Posterior vena cava (tissue), 2 donors: ENCODE measurements around the gene ROBO4. TPM values are rescaled to one million over a fixed set of nuclear protein-coding genes. Genes with fewer than 3 reads are reported as not detected.

Experiments used
- DNase-seq: peaks from one replicate; pipeline ENCODE4 v3.0.0-alpha.2; 2020; ENCODE audit warnings: low spot score
- intact Hi-C, 2 donors: fragments of 100-400 bp; cut with DNase I; formaldehyde crosslinking; loops; one replicate each; pipeline versions ENCODE4 v1.14.1 to v1.14.2; 2022 to 2023
- total RNA-seq, 2 donors: library from RNA; stranded (reverse); fragmentation: NEBNext Ultra II Directional; extraction: Animal tissue kit (Norgen Biotek cat#: 25700); gene quantifications; one replicate each; pipeline ENCODE4 v1.2.1, GENCODE V29; 2021
- donor health status: DM: yes; HTN: yes; CAD: no.
- donor health status: DM: yes; HTN: yes; CAD: no.

Gene ROBO4
- total RNA-seq, 2 donors from 2014 or later = 19.8 to 23.4 TPM

DNA sequence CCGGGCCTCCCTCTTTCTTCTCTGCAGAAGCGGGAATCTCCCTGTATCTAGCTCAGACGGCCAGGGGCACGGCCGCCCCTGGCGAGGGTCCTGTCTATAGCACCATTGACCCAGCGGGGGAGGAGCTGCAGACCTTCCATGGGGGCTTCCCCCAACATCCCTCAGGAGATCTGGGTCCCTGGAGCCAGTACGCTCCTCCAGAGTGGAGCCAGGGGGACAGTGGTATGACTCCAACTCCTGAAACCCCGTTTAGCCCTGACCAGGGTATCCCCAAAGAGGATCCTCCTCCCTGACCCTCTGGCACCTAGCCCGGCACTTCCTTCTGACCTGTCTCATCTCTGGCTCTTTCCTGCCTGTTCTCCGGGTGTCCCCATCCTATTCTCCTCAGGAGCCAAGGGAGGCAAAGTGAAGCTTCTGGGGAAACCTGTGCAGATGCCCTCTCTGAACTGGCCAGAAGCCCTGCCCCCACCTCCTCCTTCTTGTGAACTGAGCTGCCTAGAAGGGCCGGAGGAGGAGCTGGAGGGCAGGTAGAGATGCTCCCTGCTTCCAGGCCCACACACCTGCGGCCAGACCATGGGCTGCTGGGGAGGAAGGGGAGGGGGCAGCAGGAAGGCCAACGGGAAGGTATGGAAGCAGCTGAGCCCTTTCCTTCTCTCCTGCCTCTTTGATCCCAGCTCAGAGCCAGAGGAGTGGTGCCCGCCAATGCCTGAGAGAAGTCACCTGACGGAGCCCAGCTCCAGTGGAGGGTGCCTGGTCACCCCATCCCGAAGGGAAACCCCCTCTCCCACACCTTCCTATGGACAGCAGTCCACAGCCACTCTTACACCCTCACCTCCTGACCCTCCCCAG lies 19.5 kb downstream of the ROBO4 start:
- intact Hi-C loops = loop anchor here in 1 of 2 donors (1.0 kb wide), 1 partner anchor 42 kb away; no protein-coding TSS in a partner anchor
- no peak for DNase-seq

DNA sequence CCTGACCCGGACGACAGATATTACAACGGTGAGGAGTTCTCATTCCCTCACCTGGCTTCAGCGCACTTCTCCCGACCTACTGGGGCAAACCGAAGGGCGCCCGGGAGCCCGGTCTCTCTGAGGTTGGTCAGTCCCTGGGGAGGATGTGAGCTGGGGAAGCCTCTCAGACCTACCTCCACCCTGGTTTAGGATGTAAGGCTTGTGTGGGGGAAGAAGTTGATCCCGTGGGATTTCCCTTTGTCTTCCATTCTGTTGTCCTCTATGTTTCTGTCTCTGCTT lies 20.1 kb downstream of the ROBO4 start:
- no peak for DNase-seq
- intact Hi-C loops = loop anchor here in 1 of 2 donors (1.0 kb wide), 1 partner anchor 43 kb away; no protein-coding TSS in a partner anchor

DNA sequence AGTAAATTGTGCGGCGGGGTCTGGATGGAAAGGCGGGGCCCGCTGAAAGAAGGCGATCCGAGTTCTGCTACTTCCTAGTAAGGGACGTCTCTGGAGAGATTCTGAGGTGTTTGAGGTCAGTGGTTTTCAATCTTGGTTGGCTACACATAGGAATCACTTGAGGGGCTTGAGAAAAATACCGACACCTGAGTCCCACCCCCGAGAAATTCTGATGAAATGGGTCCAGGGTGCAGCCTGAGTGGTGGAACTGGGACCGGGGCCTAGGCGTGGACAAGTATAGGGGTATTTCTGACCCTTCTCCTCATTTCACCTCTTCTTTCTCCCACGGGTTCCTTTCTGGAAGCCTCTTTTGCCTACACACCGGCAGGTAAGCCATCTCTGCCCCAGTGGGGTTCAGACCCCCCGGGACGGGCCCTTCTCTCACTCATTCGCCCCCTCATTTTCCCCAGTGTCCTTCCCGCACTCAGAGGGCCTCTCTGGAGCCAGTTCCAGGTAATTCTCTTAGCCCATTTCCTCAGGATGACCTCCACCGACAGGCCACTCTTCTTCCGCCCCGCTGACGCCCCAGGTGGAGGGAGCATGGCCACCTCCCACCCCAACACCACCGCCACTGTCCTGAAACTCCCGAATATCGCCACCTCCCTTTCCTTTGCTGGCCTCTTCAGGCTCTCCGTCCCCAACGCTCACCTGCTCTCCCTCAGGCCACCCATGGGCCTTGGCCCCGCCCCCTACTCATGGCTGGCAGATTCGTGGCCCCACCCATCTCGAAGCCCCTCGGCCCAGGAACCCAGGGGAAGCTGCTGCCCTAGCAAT lies 20.6 kb downstream of the ROBO4 start:
- intact Hi-C loops = loop anchor here in 1 of 2 donors (1.0 kb wide), 1 partner anchor 43 kb away; no protein-coding TSS in a partner anchor
- DNase-seq = no peak

DNA sequence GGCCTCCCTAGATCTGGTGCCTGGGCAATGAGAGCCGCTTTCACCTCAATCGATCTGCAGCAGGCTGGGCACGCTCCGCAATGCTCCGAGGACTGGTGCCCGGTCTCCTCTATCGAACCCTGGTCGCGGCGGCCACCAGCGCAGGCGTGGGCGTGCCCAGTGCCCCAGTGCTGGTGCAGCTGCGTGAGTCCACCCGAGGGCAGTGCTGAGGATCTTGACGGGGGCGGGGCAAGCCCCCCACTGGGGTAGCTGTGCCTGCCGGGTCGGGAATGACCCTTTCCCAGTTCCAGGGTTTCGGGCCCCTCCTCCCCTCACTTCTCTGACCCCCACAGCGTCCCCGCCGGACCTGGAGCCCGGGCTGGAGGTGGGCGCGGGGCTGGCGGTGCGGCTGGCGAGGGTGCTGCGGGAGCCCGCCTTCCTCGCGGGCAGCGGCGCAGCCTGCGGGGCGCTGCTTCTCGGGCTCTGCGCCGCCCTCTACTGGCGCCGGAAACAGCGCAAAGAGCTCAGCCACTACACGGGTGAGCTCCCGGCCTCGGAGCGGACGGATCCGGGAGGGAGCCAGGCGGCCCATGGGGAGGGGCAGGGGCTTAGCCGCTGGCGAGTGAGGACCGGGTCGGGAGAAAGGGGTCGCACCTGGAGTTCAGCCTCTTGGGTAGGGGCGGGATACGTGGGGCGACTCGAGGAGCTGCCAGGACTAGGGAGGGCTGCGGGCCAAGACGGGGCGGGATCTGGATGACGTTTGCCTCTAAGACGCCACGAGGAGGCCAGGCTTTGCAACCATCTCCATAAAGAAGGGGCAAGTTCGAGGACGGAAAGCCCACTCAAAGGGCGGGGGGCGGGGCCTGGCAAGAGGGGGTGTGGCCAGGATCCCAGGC lies 21.5 kb downstream of the ROBO4 start:
- DNase-seq = peak; percentile 96
- intact Hi-C loops = no loop called here

DNA sequence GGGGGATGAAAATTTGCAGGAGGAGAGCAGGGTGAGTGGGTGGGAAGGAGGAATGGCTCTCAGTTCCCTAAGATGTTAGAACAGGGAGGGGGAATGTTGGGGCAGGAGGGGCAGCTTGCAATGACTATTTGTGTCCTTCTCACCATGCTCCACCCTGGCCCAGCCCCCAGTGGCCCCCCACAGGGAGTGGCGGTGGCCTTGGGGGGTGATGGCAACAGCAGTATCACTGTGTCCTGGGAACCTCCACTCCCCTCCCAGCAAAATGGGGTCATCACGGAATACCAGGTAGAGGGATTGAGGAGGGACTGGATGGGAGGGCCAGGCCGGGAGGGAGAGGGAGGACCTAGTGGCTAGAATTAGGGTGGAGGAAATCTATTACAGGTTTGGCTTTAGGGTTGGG lies 22.3 kb downstream of the ROBO4 start:
- no peak for DNase-seq
- intact Hi-C loops = no loop called here

DNA sequence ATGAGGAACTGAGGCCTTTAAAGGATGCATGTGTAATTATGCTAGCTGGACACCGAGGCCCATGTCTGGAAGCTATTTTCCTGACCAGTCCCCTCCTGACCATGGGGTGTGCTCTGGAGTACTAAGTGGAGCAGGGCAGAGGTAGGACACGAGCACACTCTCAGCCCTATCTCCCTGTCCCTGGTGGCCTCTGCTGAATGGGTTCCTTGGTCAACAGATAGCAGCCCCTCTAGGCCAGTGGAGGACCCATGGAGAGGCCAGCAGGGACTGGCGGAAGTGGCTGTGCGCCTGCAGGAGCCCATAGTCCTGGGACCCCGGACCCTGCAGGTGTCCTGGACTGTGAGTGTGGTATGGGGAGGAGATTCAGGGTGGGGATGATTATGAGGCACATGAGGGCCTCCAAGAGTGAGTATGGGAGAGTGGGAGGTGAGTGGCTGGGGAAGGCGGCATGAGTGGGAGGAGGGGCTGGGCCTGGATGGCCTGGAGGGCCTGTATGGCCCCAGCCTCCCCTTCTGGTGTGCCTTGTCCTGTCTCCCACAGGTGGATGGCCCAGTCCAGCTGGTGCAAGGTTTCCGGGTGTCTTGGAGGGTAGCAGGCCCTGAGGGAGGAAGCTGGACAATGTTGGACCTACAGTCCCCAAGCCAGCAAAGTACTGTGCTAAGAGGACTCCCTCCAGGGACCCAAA lies 23.0 kb downstream of the ROBO4 start:
- intact Hi-C loops = no loop called here
- no peak for DNase-seq

DNA sequence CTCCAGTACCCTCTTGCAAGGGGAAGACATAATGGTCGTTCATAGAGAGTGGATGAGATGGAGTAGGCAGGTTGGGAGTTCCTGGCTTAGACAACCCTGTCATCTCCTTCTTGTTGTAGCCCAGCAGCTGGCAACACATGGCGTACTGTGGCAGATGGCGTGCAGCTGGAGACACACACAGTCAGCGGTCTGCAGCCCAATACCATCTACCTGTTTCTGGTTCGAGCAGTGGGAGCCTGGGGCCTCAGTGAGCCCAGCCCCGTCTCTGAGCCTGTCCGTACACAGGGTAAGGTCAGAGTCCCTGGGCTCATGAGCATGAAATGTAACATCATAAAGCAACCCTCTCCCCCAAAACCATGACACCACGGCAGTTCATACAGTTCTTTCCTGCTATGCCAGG lies 23.7 kb downstream of the ROBO4 start:
- intact Hi-C loops = no loop called here
- DNase-seq = no peak

DNA sequence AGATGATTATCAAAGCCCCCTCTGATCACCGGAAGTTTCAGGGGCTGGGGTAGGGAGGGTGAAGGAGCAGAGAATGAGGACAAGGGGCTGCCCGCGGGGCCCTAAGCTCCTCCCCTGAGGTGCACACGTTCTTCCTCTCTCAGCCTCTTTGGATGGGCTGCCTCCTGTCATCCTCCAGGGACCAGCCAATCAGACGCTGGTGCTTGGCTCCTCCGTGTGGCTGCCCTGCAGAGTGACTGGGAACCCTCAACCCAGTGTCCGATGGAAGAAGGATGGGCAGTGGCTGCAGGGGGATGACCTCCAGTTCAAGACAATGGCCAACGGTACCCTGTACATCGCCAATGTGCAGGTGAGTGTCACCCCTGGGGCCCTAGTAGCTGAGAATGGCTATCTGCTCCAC lies 24.9 kb downstream of the ROBO4 start:
- no peak for DNase-seq
- intact Hi-C loops = no loop called here

DNA sequence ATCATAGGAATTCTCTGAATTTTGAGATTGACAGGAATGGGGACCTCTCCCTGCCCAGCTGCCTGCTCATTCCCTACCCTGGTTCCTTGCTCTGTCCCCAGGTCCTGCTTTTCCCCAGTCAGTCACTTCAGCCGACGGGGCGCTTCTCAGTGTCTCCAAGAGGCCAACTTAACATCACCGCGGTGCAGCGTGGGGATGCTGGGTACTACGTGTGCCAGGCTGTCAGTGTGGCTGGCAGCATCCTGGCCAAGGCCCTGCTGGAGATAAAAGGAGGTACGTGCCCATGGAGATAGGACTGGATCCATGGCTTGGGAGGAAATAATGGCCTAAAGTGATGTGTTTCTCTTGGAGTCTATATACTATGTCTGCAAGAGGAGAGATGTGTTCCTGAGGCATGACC lies 25.4 kb downstream of the ROBO4 start:
- DNase-seq = no peak
- intact Hi-C loops = no loop called here

DNA sequence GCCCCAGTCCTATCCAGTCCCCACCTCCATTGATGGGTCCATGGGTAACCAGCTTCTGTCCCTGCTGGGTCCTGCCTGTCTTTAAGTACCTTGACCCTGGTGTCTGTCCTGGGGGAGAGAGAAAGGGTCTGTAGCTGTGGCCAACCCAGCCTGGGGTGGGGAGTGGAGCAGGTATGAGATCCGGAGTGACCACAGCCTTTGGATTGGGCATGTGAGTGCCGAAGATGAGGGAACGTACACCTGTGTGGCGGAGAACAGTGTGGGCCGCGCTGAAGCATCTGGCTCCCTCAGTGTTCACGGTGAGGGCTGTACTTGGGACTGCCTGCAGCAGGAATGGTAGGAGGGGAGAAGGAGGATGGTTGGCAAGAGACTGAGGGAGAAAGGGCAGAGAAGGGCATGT lies 27.2 kb downstream of the ROBO4 start:
- no peak for DNase-seq
- intact Hi-C loops = no loop called here

DNA sequence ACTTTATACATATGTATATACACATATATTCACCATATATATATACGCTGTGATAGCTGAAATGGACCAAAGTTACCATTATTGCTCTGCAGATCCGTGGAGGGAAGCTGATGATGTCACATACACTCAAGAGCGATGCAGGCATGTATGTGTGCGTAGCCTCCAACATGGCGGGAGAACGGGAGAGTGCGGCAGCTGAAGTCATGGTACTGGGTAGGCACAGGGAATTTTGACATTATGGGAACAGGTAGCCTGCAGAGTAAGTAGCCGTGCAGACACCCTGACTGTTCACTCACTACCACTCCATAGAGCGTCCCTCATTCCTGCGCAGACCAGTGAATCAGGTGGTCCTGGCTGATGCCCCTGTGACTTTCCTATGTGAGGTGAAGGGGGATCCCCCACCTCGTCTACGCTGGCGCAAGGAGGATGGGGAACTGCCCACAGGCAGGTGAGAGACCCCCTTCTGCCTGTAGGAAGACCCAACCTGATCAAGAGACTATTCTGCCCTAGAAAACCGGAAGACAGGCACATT lies 27.7 kb downstream of the ROBO4 start:
- intact Hi-C loops = loop anchor here in 1 of 2 donors (10.0 kb wide), 1 partner anchor 205 kb away; no protein-coding TSS in a partner anchor
- no peak for DNase-seq

DNA sequence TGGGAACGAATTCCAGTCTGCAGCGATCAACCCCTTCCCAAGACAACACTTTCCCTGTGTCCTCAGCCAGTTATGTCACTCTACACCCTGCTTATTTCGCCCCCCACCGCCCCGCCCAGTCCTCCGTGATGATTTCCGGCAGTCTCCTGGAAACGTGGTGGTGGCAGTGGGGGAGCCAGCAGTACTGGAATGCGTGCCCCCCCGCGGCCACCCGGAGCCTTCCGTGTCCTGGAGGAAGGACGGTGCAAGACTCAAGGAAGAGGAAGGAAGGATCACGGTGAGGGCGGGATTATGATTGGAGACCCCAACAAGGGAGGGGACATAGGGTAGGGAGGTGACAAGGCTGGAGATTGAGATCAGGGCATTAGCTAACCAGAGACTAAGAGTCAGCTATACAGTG lies 28.3 kb downstream of the ROBO4 start:
- DNase-seq = no peak
- intact Hi-C loops = loop anchor here in 1 of 2 donors (10.0 kb wide), 1 partner anchor 205 kb away; no protein-coding TSS in a partner anchor

DNA sequence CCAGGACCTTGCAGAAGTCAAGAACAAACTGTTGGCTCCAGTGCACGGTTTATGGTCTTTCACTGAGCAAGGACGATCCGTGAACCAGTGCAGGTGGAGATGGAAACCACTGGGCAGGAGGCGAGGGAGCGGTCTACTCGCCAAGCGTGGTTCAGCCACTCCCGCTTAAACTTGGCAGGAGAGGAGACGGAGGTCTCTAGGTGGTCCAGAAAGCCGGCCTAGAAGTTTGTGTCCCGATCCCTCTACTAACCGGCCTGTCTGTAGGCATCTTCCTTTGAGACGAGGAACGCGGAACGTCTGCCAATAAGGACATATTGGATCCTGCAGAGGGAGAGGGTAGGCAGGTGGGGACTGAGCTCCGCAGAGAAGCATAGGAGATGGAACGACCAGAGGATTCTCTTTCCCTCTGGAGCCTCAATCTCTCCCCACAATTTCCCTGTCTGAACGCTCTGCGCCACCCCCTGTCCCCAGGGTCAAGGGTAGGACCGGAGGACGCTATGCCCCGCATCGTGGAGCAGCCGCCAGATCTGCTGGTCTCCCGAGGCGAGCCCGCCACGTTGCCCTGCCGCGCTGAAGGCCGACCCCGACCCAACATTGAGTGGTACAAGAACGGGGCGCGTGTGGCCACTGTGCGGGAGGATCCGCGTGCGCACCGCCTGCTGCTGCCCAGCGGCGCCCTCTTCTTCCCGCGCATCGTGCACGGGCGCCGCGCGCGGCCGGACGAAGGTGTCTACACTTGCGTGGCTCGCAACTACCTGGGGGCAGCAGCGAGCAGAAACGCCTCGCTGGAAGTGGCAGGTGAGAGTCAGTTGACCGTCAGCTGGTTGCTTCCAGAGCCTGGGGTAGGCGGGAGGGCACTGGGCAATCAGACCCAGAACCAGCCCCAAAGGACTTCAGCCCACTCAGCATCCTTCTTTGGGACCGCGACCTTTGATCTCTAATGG lies 29.1 kb downstream of the ROBO4 start:
- DNase-seq = no peak
- intact Hi-C loops = loop anchor here in 1 of 2 donors (10.0 kb wide), 1 partner anchor 204 kb away; no protein-coding TSS in a partner anchor

DNA sequence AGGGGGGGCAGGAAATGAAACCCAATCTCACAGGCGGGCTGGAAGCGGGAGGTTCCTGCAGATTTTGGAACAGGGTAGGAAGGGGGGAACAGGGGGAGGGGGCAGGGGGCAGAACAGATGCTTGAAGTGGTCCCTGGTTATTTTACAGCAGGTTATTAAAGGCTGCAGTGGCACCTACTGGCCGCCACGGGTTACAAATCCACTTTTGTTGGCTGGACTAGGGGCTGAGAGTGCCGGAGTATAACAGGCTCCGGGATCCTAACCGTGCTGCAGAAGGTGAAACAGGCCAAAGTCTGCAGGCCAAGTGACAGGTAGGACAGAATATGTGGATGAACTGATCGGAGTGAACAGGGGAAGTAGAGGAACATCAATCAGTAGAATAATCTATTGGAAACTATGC lies 30.0 kb downstream of the ROBO4 start:
- intact Hi-C loops = loop anchor here in 1 of 2 donors (10.0 kb wide), 1 partner anchor 203 kb away; no protein-coding TSS in a partner anchor
- no peak for DNase-seq

DNA sequence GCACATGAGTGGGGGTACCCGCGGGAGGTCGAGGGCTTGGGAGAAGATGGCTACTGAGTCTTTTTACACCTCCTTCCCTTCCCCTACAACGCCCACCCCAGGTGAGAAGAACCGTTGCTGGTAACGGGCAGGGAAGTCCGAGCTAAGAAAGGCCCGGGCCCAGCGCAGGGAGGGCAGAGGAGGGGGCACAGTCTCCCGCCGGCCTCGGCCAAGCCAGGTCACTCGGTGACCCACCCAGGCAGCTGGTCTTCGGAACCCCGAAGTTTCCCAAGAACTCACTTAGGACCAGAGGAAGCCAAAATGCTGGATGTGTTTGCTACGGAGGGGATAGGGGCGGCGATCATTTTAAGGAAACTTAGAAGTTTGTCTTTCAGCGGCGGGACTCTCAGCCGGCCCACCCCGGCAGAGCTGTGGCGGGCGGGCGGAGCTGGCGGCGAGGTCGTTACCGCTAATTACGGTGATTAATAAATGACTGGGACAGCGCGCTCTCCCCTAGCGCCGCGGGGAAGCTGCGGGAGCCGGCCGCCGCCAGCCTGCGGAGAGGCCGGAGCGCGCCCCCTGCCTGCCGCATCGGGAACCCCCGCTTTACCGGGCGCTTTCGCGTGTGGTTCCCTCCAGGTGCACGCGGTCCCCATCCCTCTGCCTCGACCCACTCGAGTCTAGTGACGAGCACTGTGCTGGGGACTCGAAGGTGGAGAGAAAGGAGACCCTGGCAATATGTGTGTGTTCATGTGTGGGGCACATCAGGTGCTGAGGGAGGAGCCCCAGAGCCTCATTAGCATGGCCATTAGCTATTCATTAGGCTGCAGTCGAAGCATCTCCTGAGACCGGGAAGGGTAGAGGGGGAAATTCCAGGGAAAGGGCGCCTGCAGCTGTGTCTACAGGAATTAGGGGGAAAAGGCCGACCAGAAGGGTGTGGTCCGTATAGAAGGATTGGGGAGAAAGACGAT lies 31.5 kb downstream of the ROBO4 start:
- no peak for DNase-seq
- intact Hi-C loops = loop anchor here in 1 of 2 donors (10.0 kb wide), 1 partner anchor 201 kb away; no protein-coding TSS in a partner anchor
